Prostate gland (tissue), 2 donors: ENCODE data around the gene ZMYM2.

Source experiments
- POLR2A ChIP-seq: fragments of 450-650 bp; IDR thresholded peaks from one replicate; pipeline ENCODE4 v1.6.1; 2016; ENCODE audit warnings: antibody characterized with exemption, mild to moderate bottlenecking
- POLR2AphosphoS5 ChIP-seq: sonication (generic); formaldehyde crosslinking; IDR thresholded peaks from one replicate; pipeline ENCODE4 v1.6.1; 2017; ENCODE audit warnings: antibody characterized with exemption
- TF ChIP-seq, protein P1 (sequence below), 4 experiments: fragments of 200-600 bp in 2 of 4; fragments of 450-650 bp in 2 of 4; sonication (generic) in 2 of 4; IDR thresholded peaks; 1 replicate in 3 of 4; 2 replicates in 1 of 4; pipeline ENCODE4 v1.5.1; 2016 to 2019; ENCODE audit warnings: antibody characterized with exemption in 4 of 4, mild to moderate bottlenecking in 2 of 4, moderate library complexity in 2 of 4

- no peak for TF ChIP-seq POLR2AphosphoS5
- TF ChIP-seq POLR2A = no peak
- TF ChIP-seq, protein P1, sequence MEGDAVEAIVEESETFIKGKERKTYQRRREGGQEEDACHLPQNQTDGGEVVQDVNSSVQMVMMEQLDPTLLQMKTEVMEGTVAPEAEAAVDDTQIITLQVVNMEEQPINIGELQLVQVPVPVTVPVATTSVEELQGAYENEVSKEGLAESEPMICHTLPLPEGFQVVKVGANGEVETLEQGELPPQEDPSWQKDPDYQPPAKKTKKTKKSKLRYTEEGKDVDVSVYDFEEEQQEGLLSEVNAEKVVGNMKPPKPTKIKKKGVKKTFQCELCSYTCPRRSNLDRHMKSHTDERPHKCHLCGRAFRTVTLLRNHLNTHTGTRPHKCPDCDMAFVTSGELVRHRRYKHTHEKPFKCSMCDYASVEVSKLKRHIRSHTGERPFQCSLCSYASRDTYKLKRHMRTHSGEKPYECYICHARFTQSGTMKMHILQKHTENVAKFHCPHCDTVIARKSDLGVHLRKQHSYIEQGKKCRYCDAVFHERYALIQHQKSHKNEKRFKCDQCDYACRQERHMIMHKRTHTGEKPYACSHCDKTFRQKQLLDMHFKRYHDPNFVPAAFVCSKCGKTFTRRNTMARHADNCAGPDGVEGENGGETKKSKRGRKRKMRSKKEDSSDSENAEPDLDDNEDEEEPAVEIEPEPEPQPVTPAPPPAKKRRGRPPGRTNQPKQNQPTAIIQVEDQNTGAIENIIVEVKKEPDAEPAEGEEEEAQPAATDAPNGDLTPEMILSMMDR (IDR thresholded peaks at IDR 0.05) = no peak
These were observed 157.7 kb downstream of the ZMYM2 start for GRCh38 chr13:20116213-20116612.
